ENCODE data around the gene CNST. TPM values are rescaled to one million over a fixed set of nuclear protein-coding genes. Genes with fewer than 3 reads are reported as not detected.
"Not testable (repeated sequence)": the region's sequence is repeated elsewhere in the genome, so short reads cannot be mapped to it uniquely, and the experiment has no call there.

Gene CNST
- polyA plus RNA-seq, 5 donors = 14.0 to 20.9 (median 20.0) TPM

- DNase-seq = no peak
Observed at GRCh38 chr1:246617156-246617555, 50.9 kb downstream of the CNST start.

GRCh38 chr1:246617768-246618167, 51.5 kb downstream of the CNST start:
- DNase-seq = no peak

DNA sequence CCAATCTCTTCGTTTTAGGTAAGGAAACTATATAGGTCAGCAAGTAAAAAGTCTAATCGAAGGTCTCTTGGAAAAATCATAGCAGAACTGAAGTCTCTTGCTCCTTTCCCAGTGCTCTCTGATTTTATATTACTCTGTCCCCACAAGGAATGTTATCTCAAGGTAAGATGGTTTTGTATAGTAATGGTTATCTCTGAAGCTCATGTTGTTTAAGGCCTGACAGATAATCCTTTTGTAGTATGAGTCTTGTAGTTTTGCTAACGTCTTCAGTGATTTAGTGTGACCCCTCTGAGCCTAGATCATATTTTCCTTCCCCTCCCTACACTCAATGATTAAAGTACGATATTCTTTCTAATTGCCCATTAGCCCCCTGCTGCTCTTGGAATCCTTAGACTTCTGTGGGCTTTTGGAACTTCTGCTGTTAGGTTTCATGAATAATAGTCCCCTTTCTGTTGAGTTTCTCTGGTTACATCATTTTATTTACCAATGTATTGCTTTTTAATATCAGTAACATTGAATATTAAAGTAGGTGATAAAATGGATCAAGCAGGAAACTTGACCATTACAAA, 52.1 kb downstream of the CNST start:
- no peak for DNase-seq

- DNase-seq = no peak
Observed at GRCh38 chr1:246622035-246622652, 55.9 kb downstream of the CNST start.

DNA sequence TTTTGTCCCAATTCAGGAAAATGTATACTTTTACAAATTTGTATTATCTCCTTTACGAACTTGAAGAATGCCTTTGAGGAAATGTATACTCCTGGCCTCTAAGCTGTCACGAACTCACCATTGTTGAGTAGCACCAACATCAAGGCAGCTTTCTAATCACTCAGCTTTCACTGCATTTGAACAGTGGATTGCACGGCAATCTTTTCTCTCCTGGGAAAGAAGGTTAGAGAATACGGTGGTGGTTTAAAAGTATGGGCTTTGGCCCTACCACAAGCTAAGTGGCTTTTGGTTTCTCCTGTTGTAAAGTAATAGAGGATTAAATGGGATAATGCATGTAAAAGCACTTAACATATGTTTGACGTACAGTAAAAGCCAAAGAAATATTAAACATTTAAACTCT, 57.8 kb downstream of the CNST start:
- DNase-seq = no peak

DNA sequence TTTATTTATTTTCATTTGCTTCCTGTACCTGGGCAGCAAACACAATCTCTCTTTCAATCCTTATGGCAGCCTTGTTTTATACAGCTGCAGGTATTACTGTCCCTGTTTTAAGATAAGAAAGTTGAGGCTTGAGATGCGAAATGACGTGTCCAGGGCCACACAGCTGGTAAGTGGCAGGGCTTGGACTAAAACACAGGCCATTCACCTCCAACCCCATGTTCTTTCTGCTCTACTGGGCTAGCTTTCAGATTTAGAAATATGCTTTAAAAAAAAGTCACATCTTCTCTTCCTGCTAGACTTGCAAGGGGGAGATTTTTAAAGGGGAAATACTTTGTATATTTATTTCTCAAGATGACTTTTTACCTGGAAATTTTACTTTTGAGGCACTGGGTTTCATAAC, 62.8 kb downstream of the CNST start:
- no peak for DNase-seq

GRCh38 chr1:246629976-246630375, 63.7 kb downstream of the CNST start:
- no peak for DNase-seq

- DNase-seq = no peak
Observed at GRCh38 chr1:246631426-246631825, 65.2 kb downstream of the CNST start.

DNA sequence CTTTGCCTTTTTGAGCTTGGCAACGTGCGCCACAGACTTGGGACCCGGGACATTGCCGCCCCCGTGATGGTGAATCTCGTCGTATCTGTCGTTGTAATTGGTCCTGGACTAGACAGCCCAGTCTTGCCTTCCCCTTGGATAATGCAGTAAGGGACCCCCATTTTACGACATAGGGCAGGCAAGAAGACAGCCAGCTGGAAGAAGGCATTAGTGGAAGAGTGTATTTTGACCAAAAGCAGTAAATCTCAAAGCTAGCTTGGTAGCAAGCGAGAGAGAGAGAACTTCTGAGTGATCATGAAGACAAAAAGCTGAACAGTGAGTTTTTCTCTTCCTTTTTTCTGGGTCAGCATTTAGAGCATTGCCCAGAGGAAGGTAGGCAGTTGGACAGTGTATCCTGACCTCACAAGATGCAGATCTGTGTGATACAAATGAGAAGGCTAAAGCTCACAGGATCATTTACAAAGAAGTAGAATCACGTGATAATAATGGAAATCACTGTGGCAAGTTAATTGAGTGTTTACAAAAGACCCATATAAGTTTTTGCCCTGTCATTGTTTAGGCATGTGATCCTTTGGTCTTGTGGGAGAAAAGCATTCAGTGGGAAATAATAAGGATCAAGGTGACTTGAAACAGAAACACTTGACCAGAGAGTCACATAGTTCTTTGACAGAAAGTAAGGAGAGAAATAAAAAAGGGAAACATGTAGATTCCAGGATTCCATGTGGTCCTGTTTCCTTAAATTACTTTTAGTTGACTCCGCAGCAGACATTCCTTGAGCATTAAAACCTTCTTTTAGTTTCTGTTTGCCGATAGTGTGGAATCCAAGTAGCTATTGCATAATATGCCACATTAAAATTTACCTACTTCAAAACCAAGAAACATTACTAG, 66.3 kb downstream of the CNST start:
- no peak for DNase-seq

- DNase-seq = not testable (repeated sequence)
Observed at GRCh38 chr1:246634659-246635058, 68.4 kb downstream of the CNST start.

- no peak for DNase-seq
Observed at GRCh38 chr1:246638941-246639655, 72.8 kb downstream of the CNST start.

DNA sequence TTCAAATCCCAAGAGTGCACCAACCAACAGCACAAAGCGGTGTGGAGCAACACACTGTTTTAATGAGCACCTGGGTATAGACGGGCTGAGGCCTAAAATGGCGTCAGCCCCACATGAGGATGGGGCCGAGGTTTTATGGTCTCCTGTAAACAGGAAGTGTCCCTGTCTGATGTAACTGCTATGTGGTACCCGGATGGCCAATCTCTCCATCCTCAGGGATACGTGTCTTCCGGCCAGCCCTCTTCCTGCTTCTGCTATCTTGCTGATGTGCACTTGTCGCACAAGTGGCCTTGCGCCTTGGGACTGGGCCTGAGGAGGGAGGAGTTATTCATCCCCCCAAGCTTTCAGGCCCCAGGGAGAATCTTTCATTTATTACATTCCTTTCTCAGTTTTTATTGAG, 73.5 kb downstream of the CNST start:
- no peak for DNase-seq

DNA sequence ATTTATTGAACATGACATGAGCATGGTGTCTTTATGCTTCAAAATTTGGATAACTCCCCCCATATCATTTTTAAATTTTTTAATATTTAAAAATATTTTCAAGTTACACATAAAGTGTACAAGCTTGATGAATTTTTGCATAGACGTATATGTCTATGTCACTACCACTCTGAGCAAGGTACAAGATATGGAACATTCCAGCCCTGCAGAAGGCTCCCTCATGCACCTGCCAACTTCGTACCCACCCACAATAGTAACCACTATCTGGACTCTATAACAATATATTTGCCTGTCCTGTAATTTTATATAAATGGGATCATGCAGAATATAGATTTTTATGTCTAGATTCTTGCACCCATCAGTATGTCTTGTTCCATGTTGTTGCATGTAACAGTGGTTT, 74.5 kb downstream of the CNST start:
- DNase-seq = no peak

DNA sequence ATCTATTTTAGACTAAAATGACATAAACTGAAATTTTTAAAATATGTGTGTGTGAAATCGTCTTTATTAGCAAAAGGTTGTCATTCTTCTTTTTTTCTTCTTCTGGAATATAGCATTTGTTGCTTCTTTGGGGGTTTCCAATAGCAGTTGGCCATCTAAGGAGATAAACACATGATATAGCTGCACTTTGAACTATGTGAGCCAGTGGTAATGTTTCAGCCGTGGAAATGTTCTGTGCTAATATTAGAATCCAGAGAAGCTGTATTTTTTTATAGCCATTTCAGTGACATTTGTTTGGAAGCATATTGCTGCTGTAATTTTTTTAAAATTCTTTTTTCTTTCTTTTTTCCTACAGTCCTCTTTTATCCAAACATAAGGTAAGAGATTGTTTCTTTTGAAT, 75.1 kb downstream of the CNST start:
- peak in 1 of 2 donors; percentile 7 for DNase-seq

DNA sequence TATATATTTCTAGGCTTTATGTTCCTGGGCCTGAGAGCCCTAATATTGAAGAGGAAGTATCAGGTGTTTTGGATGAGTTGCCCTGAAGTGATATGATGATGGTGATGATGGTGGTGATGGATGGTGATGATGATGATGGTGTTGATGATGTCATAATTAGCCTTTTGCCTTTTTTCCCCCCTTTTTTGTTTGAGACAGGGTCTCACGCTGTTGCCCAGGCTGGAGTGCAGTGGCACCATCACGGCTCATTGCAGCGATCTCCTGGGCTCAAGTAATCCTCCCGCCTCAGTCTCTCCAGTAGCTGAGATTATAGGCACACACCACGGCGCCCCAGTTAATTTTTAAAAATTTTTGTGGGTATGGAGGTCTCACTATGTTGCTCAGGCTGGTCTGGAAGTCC, 76.5 kb downstream of the CNST start:
- no peak for DNase-seq

- peak; percentile 16 to 26 for DNase-seq
Observed at GRCh38 chr1:246647113-246647512, 80.9 kb downstream of the CNST start.

GRCh38 chr1:246647513-246647912, 81.3 kb downstream of the CNST start:
- DNase-seq = no peak

DNA sequence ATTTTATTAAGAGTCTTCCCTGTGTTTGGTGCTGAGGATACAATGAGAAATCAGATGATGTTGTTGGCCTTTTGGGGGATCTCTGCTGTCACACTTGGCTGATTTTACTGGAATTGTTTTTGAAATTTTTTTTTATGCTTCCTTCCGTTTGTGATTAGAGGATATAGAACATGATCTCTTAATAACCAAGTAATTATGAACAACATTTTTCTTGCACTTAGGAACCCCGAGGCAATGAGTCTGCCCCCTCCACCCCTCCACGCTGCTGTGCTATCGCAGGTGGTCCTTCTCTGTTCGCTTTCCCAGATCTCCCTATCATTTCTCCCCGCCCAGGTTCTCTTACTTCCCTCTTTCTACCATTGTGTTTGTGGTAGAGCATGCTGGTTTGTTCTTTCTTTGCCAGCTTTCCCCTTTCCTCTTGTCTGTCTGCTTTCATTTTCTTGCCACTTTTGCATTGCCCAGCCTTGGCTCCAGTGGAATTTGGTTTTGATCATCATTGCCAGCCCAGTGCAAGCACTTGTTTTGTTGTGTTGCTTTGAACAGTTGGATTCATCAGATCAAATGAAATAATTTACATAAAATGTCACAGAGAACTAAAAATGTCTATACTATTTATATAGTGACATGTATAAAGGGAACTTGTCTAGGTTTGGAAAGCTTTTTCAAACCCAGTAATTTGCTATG, 84.9 kb downstream of the CNST start:
- DNase-seq = no peak

DNA sequence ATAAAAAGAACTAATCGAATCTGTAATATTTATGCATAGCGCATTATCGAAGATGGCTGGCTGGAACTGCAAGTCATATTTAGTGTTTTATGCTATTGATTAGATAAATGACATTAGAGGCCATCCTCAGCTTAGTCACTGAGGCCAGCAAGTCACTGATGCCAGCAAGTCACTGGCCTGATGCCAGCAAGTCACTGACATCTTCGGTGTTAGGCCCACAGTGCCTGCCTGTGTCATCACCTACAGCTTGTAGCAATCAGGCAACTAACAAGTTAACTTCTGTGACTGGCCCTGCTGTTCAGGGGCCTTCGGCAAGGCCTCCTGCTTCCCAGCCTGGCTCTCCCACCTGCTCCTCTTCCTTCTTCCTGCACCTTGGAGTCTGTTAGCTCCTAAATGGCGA, 92.3 kb downstream of the CNST start:
- DNase-seq = no peak

DNA sequence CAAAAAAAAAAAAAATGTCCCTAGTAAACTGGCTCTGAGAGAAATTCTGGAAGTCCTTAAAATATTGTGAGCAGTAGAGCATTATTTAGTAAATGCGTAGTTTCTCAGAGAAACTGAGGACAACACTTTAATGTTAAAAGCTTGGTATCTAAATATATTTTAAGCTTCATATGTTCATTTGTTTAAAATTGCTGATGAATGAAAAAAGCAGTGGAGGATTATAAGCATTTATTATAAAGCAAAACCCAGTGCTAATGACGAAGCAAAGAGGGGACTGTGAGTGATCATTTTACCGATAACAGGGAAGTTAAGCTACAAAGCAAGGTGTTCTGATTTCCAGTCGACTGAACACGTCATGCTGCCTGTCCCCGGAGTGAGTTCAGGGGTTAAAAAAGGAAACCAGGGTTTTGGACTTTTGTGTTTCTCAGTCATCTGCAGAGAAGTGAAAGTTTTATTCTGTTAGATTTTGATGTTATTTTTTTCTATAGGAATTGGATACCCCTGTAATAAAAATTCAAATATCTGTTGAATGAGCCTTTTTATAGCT, 93.4 kb downstream of the CNST start:
- DNase-seq = no peak

DNA sequence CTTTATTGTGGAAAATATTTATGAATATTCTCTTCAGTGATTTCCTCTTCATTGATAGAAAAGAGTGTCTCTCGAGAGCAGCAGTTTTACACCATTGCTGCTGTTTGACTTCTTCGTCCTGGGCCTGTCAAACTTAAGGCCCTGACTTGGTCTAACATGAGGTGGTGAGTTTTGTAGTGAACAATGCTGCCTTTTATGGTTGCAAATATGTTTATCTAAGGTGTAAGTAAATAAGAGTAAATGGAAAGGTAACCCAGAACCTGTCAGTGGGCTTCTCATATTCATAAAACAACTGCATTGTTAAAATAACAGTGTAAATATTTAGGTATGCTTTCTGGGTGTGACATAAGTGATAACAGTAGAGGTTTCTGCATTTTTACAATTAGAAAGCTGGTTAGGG, 95.2 kb downstream of the CNST start:
- DNase-seq = no peak

- DNase-seq = no peak
Observed at GRCh38 chr1:246667773-246668172, 101.5 kb downstream of the CNST start.

Data from right lung (tissue), 5 donors.